Activated gamma-delta T cell (primary cell): ENCODE data around the gene CLCN7.

Experiments
- DNase-seq: peaks from one replicate; lab custom pipeline; 2025; lab: John Stamatoyannopoulos, UW

Gene CLCN7

GRCh38 chr16:1464196-1464893, 10.5 kb downstream of the CLCN7 start:
- DNase-seq: no peak

- no peak for DNase-seq
These were observed 13.7 kb downstream of the CLCN7 start for GRCh38 chr16:1461146-1461545.

- no peak for DNase-seq
These were observed 14.2 kb downstream of the CLCN7 start for GRCh38 chr16:1460602-1461138.

DNA sequence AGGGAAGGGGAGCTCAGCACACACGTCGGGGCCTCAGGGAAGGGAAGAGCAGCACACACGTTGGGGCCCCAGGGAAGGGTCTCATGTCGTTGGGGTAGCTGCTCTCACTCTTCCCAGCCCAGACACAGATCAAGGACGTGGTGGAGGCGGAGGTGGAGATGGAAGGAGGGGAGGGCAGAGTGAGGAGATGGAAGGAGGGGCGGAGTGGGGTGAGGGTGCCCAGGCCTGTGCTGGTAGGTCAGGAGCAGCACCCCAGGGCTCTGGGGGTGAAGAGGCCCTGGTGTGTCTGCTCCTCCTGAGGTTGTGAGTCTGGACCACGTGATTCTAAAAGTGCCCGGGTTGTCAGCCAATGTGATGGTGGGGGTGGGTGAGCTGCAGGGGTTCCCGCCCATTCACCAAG, 14.9 kb downstream of the CLCN7 start:
- DNase-seq: no peak

DNA sequence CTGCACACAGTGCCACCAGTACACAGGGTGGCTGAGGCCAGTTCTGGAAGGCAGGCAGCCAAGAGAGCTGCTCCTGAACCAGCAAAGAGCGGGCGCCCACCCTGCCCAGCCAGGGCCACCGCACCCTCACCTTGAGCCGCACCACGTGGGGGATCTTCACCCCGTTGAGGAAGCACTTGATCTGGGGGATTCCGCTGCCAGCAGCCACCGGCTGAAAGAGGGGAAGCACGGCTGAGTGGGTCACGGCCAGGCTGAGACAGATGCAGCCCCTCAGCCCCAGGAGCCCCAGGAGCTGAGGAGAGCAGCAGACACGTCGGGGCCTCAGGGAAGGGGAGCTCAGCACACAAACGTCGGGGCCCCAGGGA, 15.9 kb downstream of the CLCN7 start:
- DNase-seq: no peak

GRCh38 chr16:1458336-1458976, 16.4 kb downstream of the CLCN7 start:
- DNase-seq: no peak

- DNase-seq: no peak
These were observed 17.2 kb downstream of the CLCN7 start for GRCh38 chr16:1457489-1458245.

DNA sequence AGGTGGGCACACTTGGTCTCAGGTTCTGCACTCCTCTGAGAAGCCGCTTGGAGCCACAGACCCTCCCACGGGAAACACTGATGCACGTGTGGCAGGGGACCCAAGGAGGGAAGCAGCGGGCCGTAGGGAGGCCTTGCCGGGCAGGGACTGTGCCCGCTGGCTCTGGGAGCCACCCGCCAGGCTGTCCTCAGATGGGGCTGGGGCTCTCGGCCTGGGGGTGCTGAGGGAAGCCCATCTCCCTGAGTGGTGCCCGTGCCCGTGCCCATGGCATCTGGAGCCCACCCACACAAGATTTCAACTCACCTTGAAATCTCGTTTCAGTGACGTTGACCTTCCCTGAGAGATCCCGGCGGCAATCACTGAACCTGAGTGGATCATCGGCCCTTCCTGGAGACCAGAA, 17.9 kb downstream of the CLCN7 start:
- DNase-seq: no peak

- no peak for DNase-seq
These were observed 19.3 kb downstream of the CLCN7 start for GRCh38 chr16:1455190-1456171.

GRCh38 chr16:1454561-1454960, 20.3 kb downstream of the CLCN7 start:
- no peak for DNase-seq

GRCh38 chr16:1453316-1453715, 21.5 kb downstream of the CLCN7 start:
- no peak for DNase-seq

- no peak for DNase-seq
These were observed 22.3 kb downstream of the CLCN7 start for GRCh38 chr16:1452530-1452929.

- no peak for DNase-seq
These were observed 23.0 kb downstream of the CLCN7 start for GRCh38 chr16:1451702-1452392.

GRCh38 chr16:1450841-1451240, 24.0 kb downstream of the CLCN7 start:
- DNase-seq: no peak

DNA sequence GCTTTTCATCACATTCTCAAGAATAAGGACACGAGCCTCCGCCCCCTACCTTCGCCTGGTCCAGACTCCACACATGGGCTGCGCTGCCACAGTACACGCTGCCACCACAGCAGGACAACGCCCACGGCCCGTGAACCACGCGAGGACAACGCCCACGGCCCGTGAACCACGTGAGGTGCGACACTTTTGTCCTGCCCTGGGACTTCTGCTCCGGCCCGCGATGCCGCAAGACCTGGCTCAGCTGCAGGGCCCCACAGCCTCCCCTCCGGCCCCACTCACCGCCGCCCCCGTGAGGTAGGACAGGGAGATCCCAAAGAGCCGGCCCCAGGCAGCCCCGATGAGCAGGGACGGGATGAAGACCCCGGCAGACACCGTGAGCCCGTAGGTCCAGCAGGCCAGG, 24.6 kb downstream of the CLCN7 start:
- no peak for DNase-seq

DNA sequence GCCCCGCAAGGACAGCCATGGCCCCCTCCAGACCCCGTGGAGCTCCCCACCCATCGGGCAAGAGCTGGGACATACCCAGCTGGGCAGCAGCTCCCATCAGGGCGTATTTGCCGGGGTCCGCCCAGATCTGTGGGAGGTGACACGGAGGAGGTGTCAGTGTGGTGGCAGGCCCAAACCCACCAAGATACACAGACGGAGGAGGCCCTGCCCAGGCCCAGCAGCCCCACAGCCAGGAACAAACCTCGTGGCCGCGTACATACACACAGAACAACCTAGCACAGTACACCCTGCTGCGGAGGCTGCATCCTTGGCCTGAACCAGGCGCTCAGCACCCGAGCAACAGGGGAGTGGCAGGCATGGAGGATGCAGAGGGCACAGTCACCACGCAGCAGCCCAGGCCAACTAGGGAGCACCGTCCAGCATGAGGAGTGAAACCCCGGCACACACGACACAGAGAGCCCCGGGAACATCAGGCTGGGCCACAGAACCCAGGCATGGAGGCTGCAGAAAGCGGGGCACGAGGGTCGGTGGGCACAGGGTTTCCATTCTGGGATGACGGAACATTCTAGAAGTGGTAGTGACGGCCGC, 25.5 kb downstream of the CLCN7 start:
- no peak for DNase-seq

DNA sequence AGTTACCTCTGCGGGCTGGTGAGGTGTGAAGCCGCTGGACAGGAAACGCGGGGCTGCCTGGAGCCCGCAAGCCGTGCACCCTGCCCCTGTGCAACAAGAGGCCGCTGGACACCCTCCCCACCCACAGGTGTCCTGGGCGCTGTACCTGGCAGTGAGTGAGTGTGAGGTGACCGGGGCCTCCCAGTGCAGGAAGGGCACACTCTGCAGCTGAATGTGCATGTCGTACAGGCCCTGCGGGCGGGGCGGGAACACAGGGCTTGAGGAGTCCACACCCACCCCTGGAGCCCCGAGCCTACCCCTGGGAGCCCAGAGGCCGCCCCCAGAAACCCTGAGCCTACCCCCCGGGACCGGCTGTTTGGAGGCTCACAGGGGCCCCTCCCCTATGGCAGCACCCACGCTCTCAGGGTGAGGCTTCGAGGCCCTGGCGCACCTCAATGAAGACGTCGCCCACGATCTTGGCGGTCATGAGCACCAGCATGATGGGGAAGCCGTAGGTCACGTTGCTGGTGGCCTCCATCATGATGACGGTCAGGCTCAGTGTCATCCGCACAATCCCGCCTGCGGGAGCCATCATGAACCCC, 26.2 kb downstream of the CLCN7 start:
- no peak for DNase-seq

DNA sequence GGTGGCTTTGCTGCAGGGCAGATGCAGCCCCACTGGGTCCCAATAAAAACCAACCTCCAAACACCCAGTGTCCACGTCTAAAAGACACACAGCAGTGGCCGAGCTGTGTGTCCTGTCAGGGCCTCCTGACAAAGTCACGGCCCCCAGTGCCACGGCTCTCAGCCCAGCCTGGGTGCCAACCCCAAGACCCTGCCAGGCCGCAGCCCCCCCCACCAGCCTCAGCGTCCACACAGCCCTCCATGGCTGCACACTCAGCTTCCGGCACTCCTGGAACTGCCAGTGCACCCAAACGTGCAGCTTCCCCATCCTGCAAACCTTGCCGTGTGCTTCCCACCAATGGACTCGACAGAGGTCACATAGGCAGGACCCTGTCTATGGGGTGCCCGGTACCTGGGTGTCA, 26.9 kb downstream of the CLCN7 start:
- no peak for DNase-seq

DNA sequence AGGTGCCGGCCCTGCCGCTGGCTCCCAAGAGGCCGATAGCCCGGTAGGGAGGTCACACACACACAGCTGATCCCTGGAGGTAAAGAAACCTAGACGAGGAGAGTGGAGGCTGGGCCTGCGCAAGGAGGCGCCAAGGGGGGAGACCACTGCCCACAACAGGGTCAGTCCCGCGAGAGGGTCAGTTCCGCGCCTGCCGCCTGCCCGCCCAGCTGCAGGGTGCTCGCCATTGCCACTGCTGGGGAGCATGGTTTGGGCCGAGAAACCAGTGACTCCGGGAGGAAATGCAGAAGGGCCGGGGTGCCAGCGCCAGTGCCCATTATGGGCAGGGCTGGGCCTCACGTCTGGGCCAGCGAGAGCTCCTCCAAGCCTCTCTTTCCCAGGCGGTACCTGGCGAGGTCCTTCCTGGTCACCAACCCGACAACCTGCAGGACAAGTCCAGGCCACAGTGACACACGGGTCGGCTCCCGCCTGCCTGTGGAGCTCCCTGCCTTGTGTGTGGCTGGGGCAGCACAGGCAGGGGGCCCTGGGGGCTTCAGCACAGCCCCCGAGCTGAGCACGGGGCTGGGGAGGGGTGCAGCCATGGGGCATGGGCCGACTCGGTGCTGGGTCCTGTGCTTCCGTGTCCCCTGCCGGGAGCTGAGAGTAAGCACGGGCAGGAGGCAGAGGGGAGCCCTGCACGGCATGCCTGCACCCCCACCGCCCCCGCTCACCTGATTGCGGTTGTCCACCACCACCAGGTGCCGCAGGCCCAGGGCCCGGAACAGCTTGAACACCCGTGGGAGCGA, 28.3 kb downstream of the CLCN7 start:
- DNase-seq: no peak
